ENCODE results near the gene ANKRD17. TPM values are rescaled to one million over a fixed set of nuclear protein-coding genes. Genes with fewer than 3 reads are reported as not detected.

ANKRD17 gene
- total and polyA plus RNA-seq, 9 of the 15 experiments (the other 6 are each of a cell fraction or from before 2014, with no cell fraction given), result 25.5 to 86.9 (median 52.2) TPM

- TF ChIP-seq, protein P1, sequence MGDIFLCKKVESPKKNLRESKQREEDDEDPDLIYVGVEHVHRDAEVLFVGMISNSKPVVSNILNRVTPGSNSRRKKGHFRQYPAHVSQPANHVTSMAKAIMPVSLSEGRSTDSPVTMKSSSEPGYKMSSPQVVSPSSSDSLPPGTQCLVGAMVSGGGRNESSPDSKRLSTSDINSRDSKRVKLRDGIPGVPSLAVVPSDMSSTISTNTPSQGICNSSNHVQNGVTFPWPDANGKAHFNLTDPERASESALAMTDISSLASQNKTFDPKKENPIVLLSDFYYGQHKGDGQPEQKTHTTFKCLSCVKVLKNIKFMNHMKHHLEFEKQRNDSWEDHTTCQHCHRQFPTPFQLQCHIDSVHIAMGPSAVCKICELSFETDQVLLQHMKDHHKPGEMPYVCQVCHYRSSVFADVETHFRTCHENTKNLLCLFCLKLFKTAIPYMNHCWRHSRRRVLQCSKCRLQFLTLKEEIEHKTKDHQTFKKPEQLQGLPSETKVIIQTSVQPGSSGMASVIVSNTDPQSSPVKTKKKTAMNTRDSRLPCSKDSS (IDR thresholded peaks at IDR 0.05; ENCODE audit: low read depth, partially characterized antibody), result no peak
- TF ChIP-seq, protein P2, sequence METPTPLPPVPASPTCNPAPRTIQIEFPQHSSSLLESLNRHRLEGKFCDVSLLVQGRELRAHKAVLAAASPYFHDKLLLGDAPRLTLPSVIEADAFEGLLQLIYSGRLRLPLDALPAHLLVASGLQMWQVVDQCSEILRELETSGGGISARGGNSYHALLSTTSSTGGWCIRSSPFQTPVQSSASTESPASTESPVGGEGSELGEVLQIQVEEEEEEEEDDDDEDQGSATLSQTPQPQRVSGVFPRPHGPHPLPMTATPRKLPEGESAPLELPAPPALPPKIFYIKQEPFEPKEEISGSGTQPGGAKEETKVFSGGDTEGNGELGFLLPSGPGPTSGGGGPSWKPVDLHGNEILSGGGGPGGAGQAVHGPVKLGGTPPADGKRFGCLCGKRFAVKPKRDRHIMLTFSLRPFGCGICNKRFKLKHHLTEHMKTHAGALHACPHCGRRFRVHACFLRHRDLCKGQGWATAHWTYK (CRISPR knock-in tag; IDR thresholded peaks at IDR 0.05), result peak; percentile 88; the same call in 1 of the 2 replicates
- TF ChIP-seq SNRNP70 (optimal IDR thresholded peaks at IDR 0.05; ENCODE audit: low read depth, low read length) (no peak), ZFP1 (CRISPR knock-in tag; IDR thresholded peaks at IDR 0.05) (no peak), SMARCA4 (IDR thresholded peaks at IDR 0.05) (no peak; the same call in 1 of the 2 replicates), PHF20 (IDR thresholded peaks at IDR 0.05; ENCODE audit: partially characterized antibody) (peak; percentile 71), PTBP1 (IDR thresholded peaks at IDR 0.05; ENCODE audit: low read depth, low read length) (no peak), CBX3 (IDR thresholded peaks at IDR 0.05; ENCODE audit: borderline replicate concordance in 1 of 2, low read length in 2 of 2) (peak in 1 of 2 experiments; percentile 75; a peak in 1 of 3 replicates), NR0B1 (IDR thresholded peaks at IDR 0.05; ENCODE audit: partially characterized antibody) (no peak), ZMIZ1 (IDR thresholded peaks at IDR 0.05; ENCODE audit: low read depth in 2 of 2, low read length in 2 of 2) (no peak), PTTG1 (tag; IDR thresholded peaks at IDR 0.05; ENCODE audit: low read depth) (no peak), HEY1 (CRISPR knock-in tag; IDR thresholded peaks at IDR 0.05; ENCODE audit: borderline replicate concordance) (no peak), LARP7 (IDR thresholded peaks at IDR 0.05) (peak; percentile 58; the same call in 1 of the 2 replicates), TAF15 (IDR thresholded peaks at IDR 0.05; ENCODE audit: low read depth, low read length) (no peak), MAZ (CRISPR knock-in tag; conservative IDR thresholded peaks at IDR 0.05 in 1 of 2, IDR thresholded peaks at IDR 0.05 in 1 of 2) (peak in 1 of 2 experiments; percentile 49; a peak in 2 of 4 replicates), SAP30 (IDR thresholded peaks at IDR 0.05; ENCODE audit: borderline replicate concordance, insufficient read depth, low read depth, low read length, poor library complexity, severe bottlenecking) (peak; percentile 86), TRIM28 (IDR thresholded peaks at IDR 0.05) (no peak)
- TF ChIP-seq, protein P3, sequence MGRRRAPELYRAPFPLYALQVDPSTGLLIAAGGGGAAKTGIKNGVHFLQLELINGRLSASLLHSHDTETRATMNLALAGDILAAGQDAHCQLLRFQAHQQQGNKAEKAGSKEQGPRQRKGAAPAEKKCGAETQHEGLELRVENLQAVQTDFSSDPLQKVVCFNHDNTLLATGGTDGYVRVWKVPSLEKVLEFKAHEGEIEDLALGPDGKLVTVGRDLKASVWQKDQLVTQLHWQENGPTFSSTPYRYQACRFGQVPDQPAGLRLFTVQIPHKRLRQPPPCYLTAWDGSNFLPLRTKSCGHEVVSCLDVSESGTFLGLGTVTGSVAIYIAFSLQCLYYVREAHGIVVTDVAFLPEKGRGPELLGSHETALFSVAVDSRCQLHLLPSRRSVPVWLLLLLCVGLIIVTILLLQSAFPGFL (CRISPR knock-in tag; IDR thresholded peaks at IDR 0.05), result no peak
Measured at GRCh38 chr4:73069338-73070073, 189.1 kb downstream of the ANKRD17 start, which contains the start of gene COX18 (continued).
